ENCODE results near the gene MOB3B.

- no peak for TF ChIP-seq POLR2A (IDR thresholded peaks at IDR 0.05)
- TF ChIP-seq, protein P1, sequence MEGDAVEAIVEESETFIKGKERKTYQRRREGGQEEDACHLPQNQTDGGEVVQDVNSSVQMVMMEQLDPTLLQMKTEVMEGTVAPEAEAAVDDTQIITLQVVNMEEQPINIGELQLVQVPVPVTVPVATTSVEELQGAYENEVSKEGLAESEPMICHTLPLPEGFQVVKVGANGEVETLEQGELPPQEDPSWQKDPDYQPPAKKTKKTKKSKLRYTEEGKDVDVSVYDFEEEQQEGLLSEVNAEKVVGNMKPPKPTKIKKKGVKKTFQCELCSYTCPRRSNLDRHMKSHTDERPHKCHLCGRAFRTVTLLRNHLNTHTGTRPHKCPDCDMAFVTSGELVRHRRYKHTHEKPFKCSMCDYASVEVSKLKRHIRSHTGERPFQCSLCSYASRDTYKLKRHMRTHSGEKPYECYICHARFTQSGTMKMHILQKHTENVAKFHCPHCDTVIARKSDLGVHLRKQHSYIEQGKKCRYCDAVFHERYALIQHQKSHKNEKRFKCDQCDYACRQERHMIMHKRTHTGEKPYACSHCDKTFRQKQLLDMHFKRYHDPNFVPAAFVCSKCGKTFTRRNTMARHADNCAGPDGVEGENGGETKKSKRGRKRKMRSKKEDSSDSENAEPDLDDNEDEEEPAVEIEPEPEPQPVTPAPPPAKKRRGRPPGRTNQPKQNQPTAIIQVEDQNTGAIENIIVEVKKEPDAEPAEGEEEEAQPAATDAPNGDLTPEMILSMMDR (IDR thresholded peaks at IDR 0.05) = no peak
These were observed 12.1 kb upstream of the MOB3B start for GRCh38 chr9:27541740-27542139.
